Mononuclear cell (primary cell): Measurements from ENCODE around the gene RINL. TPM values are rescaled to one million over a fixed set of nuclear protein-coding genes. Genes with fewer than 3 reads are reported as not detected.

Experiments
- H3K27me3 ChIP-seq: 2 replicates; pipeline ENCODE4 v1.6.0; 2011; ENCODE audit warnings: low read length, control low read depth; ENCODE audit not compliant: insufficient read depth
- H3K4me1 ChIP-seq: 2 replicates; pipeline ENCODE4 v1.5.1; 2011; ENCODE audit warnings: mild to moderate bottlenecking, low read length, control low read depth; ENCODE audit not compliant: insufficient read depth
- H3K4me3 ChIP-seq: 2 replicates; pipeline ENCODE4 v1.5.1; 2011; ENCODE audit warnings: mild to moderate bottlenecking, low read length, moderate library complexity
- H3K9me3 ChIP-seq: 2 replicates; pipeline ENCODE4 v1.5.1; 2011; ENCODE audit warnings: low read depth, mild to moderate bottlenecking, control low read depth, low read length
- total RNA-seq: library from RNA; depleted of rRNA; stranded (reverse); fragments of >200 nt; gene quantifications from one replicate; pipeline ENCODE4 v1.2.3, GENCODE V29; 2012

The RINL gene
- total RNA-seq, 1 donor = 8.1 TPM

GRCh38 chr19:38851622-38852230 lies 26.3 kb downstream of the RINL start:
- Histone ChIP-seq H3K4me3 (peak overlapping the region; percentile 80), H3K9me3 (no peaks in the 10 kb centered on the region), H3K4me1 (peaks cover 46% of the 10 kb centered on the region), H3K27me3 (no peaks in the 10 kb centered on the region)

GRCh38 chr19:38850976-38851621 lies 27.0 kb downstream of the RINL start:
- Histone ChIP-seq H3K4me3 (peak overlapping the region; percentile 80), H3K27me3 (no peaks in the 10 kb centered on the region), H3K9me3 (no peaks in the 10 kb centered on the region), H3K4me1 (peaks cover 52% of the 10 kb centered on the region)

- H3K4me1 ChIP-seq = peaks cover 57% of the 10 kb centered on the region
- H3K27me3 ChIP-seq = no peaks in the 10 kb centered on the region
- H3K4me3 ChIP-seq = peak overlapping the region; percentile 80
- no peaks in the 10 kb centered on the region for H3K9me3 ChIP-seq
Observed at GRCh38 chr19:38850436-38850975, 27.6 kb downstream of the RINL start.

GRCh38 chr19:38849860-38850435 lies 28.1 kb downstream of the RINL start, which contains the start of gene HNRNPL:
Gene HNRNPL, minus strand, starts transcription at chr19:38849986. Its CDS starts 20 bp downstream, at chr19:38849966.
- H3K4me1 ChIP-seq = peaks cover 62% of the 10 kb centered on the region
- H3K4me3 ChIP-seq = peak within 1 kb of the TSS; percentile 80
- H3K9me3 ChIP-seq = no peaks in the 10 kb centered on the region
- H3K27me3 ChIP-seq = no peaks in the 10 kb centered on the region

- Histone ChIP-seq H3K4me1 (peaks cover 68% of the 10 kb centered on the region), H3K4me3 (peak overlapping the region; percentile 56), H3K27me3 (no peaks in the 10 kb centered on the region)
Observed at GRCh38 chr19:38849147-38849859, 28.8 kb downstream of the RINL start.

GRCh38 chr19:38848299-38849146 lies 29.6 kb downstream of the RINL start:
- Histone ChIP-seq H3K27me3 (no peaks in the 10 kb centered on the region), H3K4me3 (peak overlapping the region; percentile 56), H3K4me1 (peaks cover 76% of the 10 kb centered on the region), H3K9me3 (no peaks in the 10 kb centered on the region)

More at GRCh38 chr19:38849147-38849859, 28.8 kb downstream of the RINL start:
- no peaks in the 10 kb centered on the region for H3K9me3 ChIP-seq

- Histone ChIP-seq H3K9me3 (no peaks in the 10 kb centered on the region), H3K4me3 (no peak overlapping the region), H3K27me3 (no peaks in the 10 kb centered on the region), H3K4me1 (peaks cover 84% of the 10 kb centered on the region)
Observed at GRCh38 chr19:38846097-38846496, 32.0 kb downstream of the RINL start.

- H3K4me1 ChIP-seq = peaks cover 85% of the 10 kb centered on the region
- no peaks in the 10 kb centered on the region for H3K27me3 ChIP-seq
- no peak overlapping the region for H3K4me3 ChIP-seq
- H3K9me3 ChIP-seq = no peaks in the 10 kb centered on the region
Observed at GRCh38 chr19:38845374-38846024, 32.6 kb downstream of the RINL start.

- Histone ChIP-seq H3K4me1 (peaks cover 87% of the 10 kb centered on the region), H3K9me3 (no peaks in the 10 kb centered on the region), H3K27me3 (no peaks in the 10 kb centered on the region), H3K4me3 (no peak overlapping the region)
Observed at GRCh38 chr19:38844093-38844686, 33.9 kb downstream of the RINL start.

- Histone ChIP-seq H3K9me3 (no peaks in the 10 kb centered on the region), H3K4me3 (no peak overlapping the region), H3K27me3 (no peaks in the 10 kb centered on the region), H3K4me1 (peaks cover 79% of the 10 kb centered on the region)
Observed at GRCh38 chr19:38843175-38843758, 34.8 kb downstream of the RINL start.

GRCh38 chr19:38842439-38843174 lies 35.5 kb downstream of the RINL start:
- Histone ChIP-seq H3K9me3 (no peaks in the 10 kb centered on the region), H3K4me1 (peaks cover 72% of the 10 kb centered on the region), H3K27me3 (no peaks in the 10 kb centered on the region), H3K4me3 (no peak overlapping the region)

- Histone ChIP-seq H3K4me1 (peaks cover 65% of the 10 kb centered on the region), H3K9me3 (no peaks in the 10 kb centered on the region), H3K27me3 (no peaks in the 10 kb centered on the region), H3K4me3 (no peak overlapping the region)
Observed at GRCh38 chr19:38841787-38842438, 36.2 kb downstream of the RINL start.
